Measurements from ENCODE around the gene GOSR2. TPM values are rescaled to one million over a fixed set of nuclear protein-coding genes. Genes with fewer than 3 reads are reported as not detected.

The GOSR2 gene
- total RNA-seq, 2 donors from 2014 or later: 49.5 to 49.8 TPM

- intact Hi-C loops (cut with DNase I, micrococcal nuclease): no loop called here
- ATAC-seq: no peak
- DNase-seq: no peak
These were observed 32.9 kb upstream of the GOSR2 start for GRCh38 chr17:46889992-46890564.

- DNase-seq (no peak), ATAC-seq (no peak)
- intact Hi-C loops (cut with DNase I, micrococcal nuclease): no loop called here
These were observed 32.3 kb upstream of the GOSR2 start for GRCh38 chr17:46890638-46891037.

GRCh38 chr17:46892192-46892703, 30.7 kb upstream of the GOSR2 start:
- ATAC-seq: no peak
- no peak for DNase-seq
- intact Hi-C loops (cut with DNase I, micrococcal nuclease): no loop called here

GRCh38 chr17:46894024-46894423, 28.9 kb upstream of the GOSR2 start:
- no peak for ATAC-seq
- DNase-seq: no peak
- intact Hi-C loops (cut with DNase I, micrococcal nuclease): no loop called here

DNA sequence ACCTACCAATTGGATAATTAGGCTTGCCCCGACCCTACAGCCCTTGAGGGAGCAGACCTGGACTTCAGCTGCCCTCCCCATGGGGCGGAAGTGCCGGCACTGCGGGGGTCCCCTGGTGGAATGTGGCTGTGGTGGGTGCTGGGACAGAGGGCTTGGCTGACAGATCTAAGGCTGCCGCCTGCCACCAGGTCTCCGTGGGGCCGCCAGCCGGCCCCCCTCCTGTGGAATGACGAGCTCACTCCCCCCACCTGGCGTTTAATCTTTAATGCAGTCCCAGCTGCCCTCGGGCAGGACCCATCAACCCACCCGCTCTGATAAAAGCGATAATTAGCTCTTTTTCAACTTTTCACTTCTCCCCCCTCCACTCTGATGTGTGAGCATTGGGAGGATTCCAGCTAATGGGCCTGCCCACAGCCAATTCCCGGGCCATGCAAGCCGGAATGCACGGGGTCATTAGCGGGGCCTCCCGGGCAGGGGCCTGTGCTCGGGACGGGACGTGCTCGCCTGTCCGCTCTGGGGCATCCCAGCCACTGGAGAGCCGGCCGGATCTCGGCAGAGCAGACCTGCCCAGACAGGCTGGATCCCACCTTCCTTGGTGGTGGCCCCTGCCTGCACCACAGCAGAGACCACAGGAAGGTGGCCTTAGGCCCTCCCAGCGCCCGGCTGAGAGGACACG, 28.3 kb upstream of the GOSR2 start:
- no peak for ATAC-seq
- DNase-seq: no peak
- intact Hi-C loops (cut with DNase I, micrococcal nuclease): no loop called here

- ATAC-seq (no peak), DNase-seq (no peak)
- intact Hi-C loops (cut with DNase I, micrococcal nuclease): no loop called here
These were observed 27.8 kb upstream of the GOSR2 start for GRCh38 chr17:46895171-46895570.

DNA sequence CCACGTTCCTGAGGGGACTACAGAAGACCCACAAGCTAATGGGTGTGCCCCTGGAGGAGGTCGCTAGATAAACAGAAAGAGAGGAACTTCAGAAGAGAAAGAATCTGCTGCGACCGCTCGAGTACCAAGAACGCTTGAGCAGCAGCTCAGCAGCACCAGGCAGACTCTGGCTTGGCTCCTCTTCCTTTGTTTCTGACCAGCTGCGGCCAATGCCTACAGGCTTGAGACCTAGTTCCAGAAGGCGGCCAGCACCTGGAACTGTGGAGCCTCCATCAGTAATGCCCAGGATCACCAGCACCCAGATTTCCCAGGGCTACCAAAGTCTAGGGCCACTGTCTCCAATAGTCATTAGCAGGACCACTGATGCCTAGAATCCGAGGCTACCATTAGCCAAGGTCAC, 26.0 kb upstream of the GOSR2 start:
- intact Hi-C loops (cut with DNase I, micrococcal nuclease): no loop called here
- DNase-seq (no peak), ATAC-seq (no peak)

GRCh38 chr17:46898364-46898763, 24.6 kb upstream of the GOSR2 start:
- DNase-seq (no peak), ATAC-seq (no peak)
- intact Hi-C loops (cut with DNase I, micrococcal nuclease): no loop called here

DNA sequence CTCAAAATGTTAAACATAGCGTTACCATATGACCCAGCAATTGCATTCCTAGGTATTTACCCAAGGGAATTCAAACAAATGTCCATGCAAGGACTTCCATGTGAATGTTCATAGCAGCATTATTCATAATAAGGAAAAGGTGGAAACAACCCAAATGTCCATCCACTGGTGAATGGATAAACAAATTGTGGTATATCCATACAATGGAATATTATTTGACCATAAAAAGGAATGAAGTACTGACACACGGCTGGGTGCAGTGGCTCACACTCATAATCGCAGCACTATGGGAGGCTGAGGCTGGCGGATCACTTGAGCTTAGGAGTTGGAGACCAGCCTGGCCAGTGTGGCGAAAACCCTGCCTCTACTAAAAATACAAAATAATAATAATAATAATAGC, 24.1 kb upstream of the GOSR2 start:
- intact Hi-C loops (cut with DNase I, micrococcal nuclease): no loop called here
- DNase-seq (no peak), ATAC-seq (no peak)

GRCh38 chr17:46901291-46901690, 21.7 kb upstream of the GOSR2 start:
- DNase-seq: no peak
- no peak for ATAC-seq
- intact Hi-C loops (cut with DNase I, micrococcal nuclease): no loop called here

- DNase-seq (no peak), ATAC-seq (no peak)
- intact Hi-C loops (cut with DNase I, micrococcal nuclease): no loop called here
These were observed 18.9 kb upstream of the GOSR2 start for GRCh38 chr17:46903762-46904672.

GRCh38 chr17:46908068-46908737, 14.8 kb upstream of the GOSR2 start:
- no peak for ATAC-seq
- no peak for DNase-seq
- intact Hi-C loops (cut with DNase I, micrococcal nuclease): no loop called here

DNA sequence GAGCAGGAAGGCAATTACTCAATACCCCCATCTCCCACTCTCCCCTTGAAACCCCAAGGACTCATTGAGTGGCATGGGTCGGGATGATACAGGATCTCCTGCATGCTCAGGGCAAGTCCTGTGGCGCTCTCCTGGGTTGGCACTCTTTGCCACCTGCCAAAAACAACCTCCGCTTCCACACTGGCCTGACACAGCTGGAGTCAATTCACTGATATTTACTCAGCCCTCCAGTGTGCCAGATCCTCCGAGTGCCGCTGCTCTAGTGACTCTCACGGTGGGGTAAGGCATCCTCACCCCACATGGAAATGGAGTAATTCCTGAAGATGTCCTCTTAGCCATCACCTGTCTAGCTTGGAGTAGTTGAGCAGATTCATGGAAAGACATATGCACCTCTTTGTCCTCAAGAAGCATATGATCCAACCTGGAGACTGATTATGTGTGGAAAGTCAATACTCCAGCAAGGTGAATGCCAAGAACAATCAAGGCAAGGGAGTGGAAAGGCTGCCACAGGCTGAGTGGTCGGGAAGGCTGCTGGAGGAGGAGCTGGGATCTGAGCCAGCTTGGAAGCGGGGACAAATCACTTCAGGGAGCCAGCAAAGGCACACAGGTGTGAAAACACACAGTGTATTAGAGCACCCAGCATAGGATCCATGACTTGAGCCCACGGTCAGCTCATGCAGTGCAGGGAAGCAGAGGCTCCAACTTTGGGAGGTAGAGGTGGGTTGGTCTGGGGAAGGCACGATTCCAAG, 12.6 kb upstream of the GOSR2 start:
- no peak for DNase-seq
- ATAC-seq: no peak
- intact Hi-C loops (cut with DNase I, micrococcal nuclease): no loop called here

DNA sequence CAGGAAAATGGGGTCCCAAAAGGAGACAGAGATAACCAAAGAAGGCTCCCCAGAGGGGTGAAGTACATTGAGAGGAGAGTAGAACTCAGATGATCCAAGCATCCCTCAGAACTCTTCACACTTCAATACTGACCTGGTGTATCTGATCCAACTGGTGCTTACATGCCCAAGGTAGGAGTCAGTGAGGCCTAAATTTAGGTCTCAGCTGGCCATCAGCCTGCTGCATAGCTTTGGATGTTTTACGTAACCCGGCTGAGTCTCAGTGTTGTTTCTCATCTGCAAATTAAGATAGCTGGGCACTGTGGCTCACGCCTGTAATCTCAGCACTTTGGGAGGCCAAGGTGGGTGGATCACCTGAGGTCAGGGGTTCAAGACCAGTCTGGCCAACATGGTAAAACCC, 11.6 kb upstream of the GOSR2 start:
- DNase-seq (no peak), ATAC-seq (no peak)
- intact Hi-C loops (cut with DNase I, micrococcal nuclease): no loop called here

GRCh38 chr17:46915596-46915995, 7.4 kb upstream of the GOSR2 start:
- intact Hi-C loops (cut with DNase I, micrococcal nuclease): no loop called here
- ATAC-seq (no peak), DNase-seq (no peak)

DNA sequence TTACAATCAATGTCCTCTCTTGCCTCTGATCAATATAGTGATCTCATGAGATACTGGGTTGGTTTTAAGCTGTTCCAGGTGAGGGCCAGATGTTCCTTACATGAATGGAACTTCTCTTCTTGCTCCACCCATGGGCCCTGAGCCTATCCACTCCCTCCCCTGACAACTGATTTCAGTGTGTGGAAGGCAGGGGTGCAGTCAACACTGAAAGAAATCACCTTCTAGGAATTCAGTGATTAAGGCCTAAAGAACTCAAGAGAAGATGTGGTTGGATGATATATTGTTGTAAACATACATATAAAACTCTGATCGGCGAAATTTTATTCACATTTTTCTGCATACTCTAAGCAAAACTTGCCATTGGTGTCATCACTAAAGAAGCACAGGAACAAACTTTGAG, 6.7 kb upstream of the GOSR2 start:
- no peak for ATAC-seq
- intact Hi-C loops (cut with DNase I, micrococcal nuclease): no loop called here

DNA sequence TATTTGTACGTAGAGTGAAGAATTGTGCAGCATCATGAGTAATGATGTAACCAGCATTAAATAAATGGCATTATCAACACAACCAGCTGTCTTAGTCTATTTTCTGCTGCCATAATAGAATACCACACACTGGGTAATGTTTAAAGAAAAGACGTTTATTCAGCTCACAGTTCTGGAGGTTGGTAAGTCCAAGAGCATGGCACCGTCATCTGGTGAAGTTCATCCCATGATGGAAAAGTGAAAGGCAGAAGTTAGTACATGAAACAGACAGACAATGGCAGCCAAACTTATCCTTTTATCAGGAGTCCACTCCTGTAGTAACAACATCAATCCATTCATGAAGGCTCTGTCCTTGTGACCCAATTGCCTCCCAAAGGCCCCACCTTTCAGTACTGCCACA, 6.3 kb upstream of the GOSR2 start:
- ATAC-seq (no peak), DNase-seq (no peak)
- intact Hi-C loops (cut with DNase I, micrococcal nuclease): no loop called here

More for the DNA sequence above, 6.7 kb upstream of the GOSR2 start:
- DNase-seq: no peak

GRCh38 chr17:46917041-46917440, 5.9 kb upstream of the GOSR2 start:
- no peak for ATAC-seq
- intact Hi-C loops (cut with DNase I, micrococcal nuclease): no loop called here
- DNase-seq: no peak

- ATAC-seq (no peak), DNase-seq (no peak)
- intact Hi-C loops (cut with DNase I, micrococcal nuclease): no loop called here
These were observed 5.4 kb upstream of the GOSR2 start for GRCh38 chr17:46917516-46917915.

Measured in left colon (tissue), 2 donors.